ENCODE results near the gene CTAG1B.
"Not testable (repeated sequence)": the region's sequence is repeated elsewhere in the genome, so short reads cannot be mapped to it uniquely, and the experiment has no call there.

DNA sequence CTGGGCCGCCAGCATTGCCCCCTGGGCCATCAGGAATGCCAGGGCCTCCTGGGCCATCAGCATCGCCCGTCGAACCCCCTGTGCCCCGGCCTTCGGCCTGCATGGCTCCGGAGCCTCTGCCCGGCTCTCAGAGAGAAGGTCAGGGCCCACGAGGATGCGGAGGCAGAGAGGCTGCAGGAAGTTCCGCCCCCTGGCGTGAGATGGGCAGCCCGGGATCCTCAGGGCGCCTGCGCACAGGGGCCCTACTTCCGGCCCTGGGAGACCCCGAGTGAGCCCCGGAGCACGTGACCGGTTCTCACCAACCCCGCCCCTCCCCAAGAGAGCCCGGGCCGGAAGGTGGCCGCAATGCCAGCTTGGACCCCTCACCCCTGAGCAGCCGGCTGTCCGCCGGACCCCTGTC, 34.3 kb upstream of the CTAG1B start, which contains the start of gene CTAG2:
- TF ChIP-seq, protein P1, sequence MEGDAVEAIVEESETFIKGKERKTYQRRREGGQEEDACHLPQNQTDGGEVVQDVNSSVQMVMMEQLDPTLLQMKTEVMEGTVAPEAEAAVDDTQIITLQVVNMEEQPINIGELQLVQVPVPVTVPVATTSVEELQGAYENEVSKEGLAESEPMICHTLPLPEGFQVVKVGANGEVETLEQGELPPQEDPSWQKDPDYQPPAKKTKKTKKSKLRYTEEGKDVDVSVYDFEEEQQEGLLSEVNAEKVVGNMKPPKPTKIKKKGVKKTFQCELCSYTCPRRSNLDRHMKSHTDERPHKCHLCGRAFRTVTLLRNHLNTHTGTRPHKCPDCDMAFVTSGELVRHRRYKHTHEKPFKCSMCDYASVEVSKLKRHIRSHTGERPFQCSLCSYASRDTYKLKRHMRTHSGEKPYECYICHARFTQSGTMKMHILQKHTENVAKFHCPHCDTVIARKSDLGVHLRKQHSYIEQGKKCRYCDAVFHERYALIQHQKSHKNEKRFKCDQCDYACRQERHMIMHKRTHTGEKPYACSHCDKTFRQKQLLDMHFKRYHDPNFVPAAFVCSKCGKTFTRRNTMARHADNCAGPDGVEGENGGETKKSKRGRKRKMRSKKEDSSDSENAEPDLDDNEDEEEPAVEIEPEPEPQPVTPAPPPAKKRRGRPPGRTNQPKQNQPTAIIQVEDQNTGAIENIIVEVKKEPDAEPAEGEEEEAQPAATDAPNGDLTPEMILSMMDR (conservative IDR thresholded peaks at IDR 0.05 in 1 of 2, IDR thresholded peaks at IDR 0.05 in 1 of 2; ENCODE audit: extremely low read depth in 1 of 2, insufficient read depth in 1 of 2, low read depth in 1 of 2, low read length in 2 of 2) = not testable (repeated sequence)
- not testable (repeated sequence) for TF ChIP-seq EZH2 (IDR thresholded peaks at IDR 0.05; ENCODE audit: borderline replicate concordance, low read length)

Data from mammary epithelial cell (primary cell).